Glomerular endothelial cell (primary cell): Measurements from ENCODE around the gene PFDN2. TPM values are rescaled to one million over a fixed set of nuclear protein-coding genes. Genes with fewer than 3 reads are reported as not detected.
"Not testable (repeated sequence)": the region's sequence is repeated elsewhere in the genome, so short reads cannot be mapped to it uniquely, and the experiment has no call there.

Experiments
- DNase-seq: peaks from one replicate; pipeline ENCODE4 v3.0.0-alpha.2; 2011; ENCODE audit warnings: low read depth, low spot score; ENCODE audit errors: extremely low read depth
- total RNA-seq: library from RNA; depleted of rRNA; stranded (reverse); fragments of >200 nt; gene quantifications from 2 replicates; pipeline ENCODE4 v1.2.3, GENCODE V29; 2015

The PFDN2 gene
- total RNA-seq, 1 donor from 2014 or later, result 78.2 TPM

GRCh38 chr1:161082996-161083747 is 34.7 kb downstream of the PFDN2 start:
- DNase-seq, result no peak

- no peak for DNase-seq
These were observed 35.4 kb downstream of the PFDN2 start for GRCh38 chr1:161082483-161082882.

- no peak for DNase-seq
These were observed 36.3 kb downstream of the PFDN2 start for GRCh38 chr1:161081519-161081918.

- DNase-seq, result no peak
These were observed 37.1 kb downstream of the PFDN2 start for GRCh38 chr1:161080441-161081405.

GRCh38 chr1:161079436-161080110 is 38.3 kb downstream of the PFDN2 start:
- DNase-seq, result no peak

- no peak for DNase-seq
These were observed 40.4 kb downstream of the PFDN2 start for GRCh38 chr1:161077426-161077825.

- no peak for DNase-seq
These were observed 41.4 kb downstream of the PFDN2 start for GRCh38 chr1:161076410-161076809.

- no peak for DNase-seq
These were observed 43.0 kb downstream of the PFDN2 start for GRCh38 chr1:161074676-161075368.

- DNase-seq, result no peak
These were observed 44.2 kb downstream of the PFDN2 start for GRCh38 chr1:161073474-161074121.

- no peak for DNase-seq
These were observed 44.9 kb downstream of the PFDN2 start for GRCh38 chr1:161072751-161073449.

GRCh38 chr1:161071886-161072371 is 45.9 kb downstream of the PFDN2 start:
- DNase-seq, result no peak

GRCh38 chr1:161070761-161071160 is 47.1 kb downstream of the PFDN2 start:
- DNase-seq, result no peak

- DNase-seq, result no peak
These were observed 48.0 kb downstream of the PFDN2 start, which contains the start of gene ARHGAP30 for GRCh38 chr1:161069731-161070270. ARHGAP30 (minus strand) TSS chr1:161069891; CDS start chr1:161069624, 267 bp downstream.

GRCh38 chr1:161069241-161069640 is 48.6 kb downstream of the PFDN2 start:
- no peak for DNase-seq

- no peak for DNase-seq
These were observed 49.3 kb downstream of the PFDN2 start for GRCh38 chr1:161068306-161069234.

GRCh38 chr1:161066694-161067093 is 51.1 kb downstream of the PFDN2 start:
- no peak for DNase-seq

GRCh38 chr1:161065681-161066080 is 52.2 kb downstream of the PFDN2 start:
- not testable (repeated sequence) for DNase-seq

GRCh38 chr1:161063936-161064335 is 53.9 kb downstream of the PFDN2 start:
- DNase-seq, result not testable (repeated sequence)
